Nephron (organoid): ENCODE data around the gene NUDC.

Experiments
- H3K27ac Mint-ChIP-seq, 3 experiments: 2 replicates each; pipeline ENCODE4 v1.8.0; 2020; ENCODE audit warnings: mixed read lengths in 3 of 3, mild to moderate bottlenecking in 2 of 3, moderate library complexity in 1 of 3
- H3K27me3 Mint-ChIP-seq: 2 replicates; pipeline ENCODE4 v1.8.0; 2021; ENCODE audit warnings: low read depth, mild to moderate bottlenecking, moderate library complexity, mixed read lengths
- H3K36me3 Mint-ChIP-seq: 2 replicates; pipeline ENCODE4 v1.8.0; 2020; ENCODE audit warnings: low read depth, mixed read lengths
- H3K4me1 Mint-ChIP-seq: 2 replicates; pipeline ENCODE4 v1.8.0; 2020; ENCODE audit warnings: mixed read lengths
- H3K4me3 Mint-ChIP-seq, 3 experiments: 2 replicates each; pipeline ENCODE4 v1.8.0; 2020; ENCODE audit warnings: mild to moderate bottlenecking in 3 of 3, mixed read lengths in 3 of 3, moderate library complexity in 2 of 3
- H3K9me3 Mint-ChIP-seq: 2 replicates; pipeline ENCODE4 v1.8.0; 2020; ENCODE audit warnings: mixed read lengths
- CTCF ChIP-seq, 3 experiments: fragments of 200-600 bp; sonication (generic); IDR thresholded peaks; one replicate each; pipeline ENCODE4 v1.5.0; 2021; ENCODE audit warnings: antibody characterized with exemption in 3 of 3; ENCODE audit not compliant: unreplicated experiment in 3 of 3

NUDC gene

GRCh38 chr1:26909951-26910342, 11.6 kb upstream of the NUDC start:
- no peaks in the 10 kb centered on the region for H3K36me3 Mint-ChIP-seq
- H3K27ac Mint-ChIP-seq: peak overlapping the region in 2 of 3 experiments; percentile 14 to 47
- no peaks in the 10 kb centered on the region for H3K9me3 Mint-ChIP-seq
- no peak for TF ChIP-seq CTCF (IDR thresholded peaks at IDR 0.05; ENCODE audit: unreplicated experiment in 3 of 3)
- H3K27me3 Mint-ChIP-seq: peaks cover 13% of the 10 kb centered on the region
- H3K4me3 Mint-ChIP-seq: no peak overlapping the region
- peaks cover 4% of the 10 kb centered on the region for H3K4me1 Mint-ChIP-seq

GRCh38 chr1:26910343-26911160, 11.0 kb upstream of the NUDC start:
- no peaks in the 10 kb centered on the region for H3K9me3 Mint-ChIP-seq
- peak overlapping the region in 2 of 3 experiments; percentile 14 to 47 for H3K27ac Mint-ChIP-seq
- no peak overlapping the region for H3K4me3 Mint-ChIP-seq
- H3K27me3 Mint-ChIP-seq: peaks cover 10% of the 10 kb centered on the region
- no peaks in the 10 kb centered on the region for H3K36me3 Mint-ChIP-seq
- TF ChIP-seq CTCF (IDR thresholded peaks at IDR 0.05; ENCODE audit: unreplicated experiment in 3 of 3): no peak
- peaks cover 4% of the 10 kb centered on the region for H3K4me1 Mint-ChIP-seq

- no peak for TF ChIP-seq CTCF (IDR thresholded peaks at IDR 0.05; ENCODE audit: unreplicated experiment in 3 of 3)
- Mint-ChIP-seq H3K27ac (no peak overlapping the region), H3K4me1 (peaks cover 4% of the 10 kb centered on the region), H3K4me3 (no peak overlapping the region), H3K27me3 (peaks cover 10% of the 10 kb centered on the region), H3K36me3 (no peaks in the 10 kb centered on the region), H3K9me3 (no peaks in the 10 kb centered on the region)
These were observed 10.0 kb upstream of the NUDC start for GRCh38 chr1:26911399-26912146.

GRCh38 chr1:26912147-26912490, 9.4 kb upstream of the NUDC start:
- Mint-ChIP-seq H3K27me3 (peaks cover 10% of the 10 kb centered on the region), H3K4me1 (peaks cover 4% of the 10 kb centered on the region), H3K4me3 (no peak overlapping the region), H3K27ac (no peak overlapping the region), H3K36me3 (no peaks in the 10 kb centered on the region), H3K9me3 (no peaks in the 10 kb centered on the region)
- no peak for TF ChIP-seq CTCF (IDR thresholded peaks at IDR 0.05; ENCODE audit: unreplicated experiment in 3 of 3)

GRCh38 chr1:26913389-26913753, 8.2 kb upstream of the NUDC start:
- H3K36me3 Mint-ChIP-seq: no peaks in the 10 kb centered on the region
- H3K4me3 Mint-ChIP-seq: no peak overlapping the region
- TF ChIP-seq CTCF (IDR thresholded peaks at IDR 0.05; ENCODE audit: unreplicated experiment in 3 of 3): no peak
- peak overlapping the region in 1 of 3 experiments; percentile 70 for H3K27ac Mint-ChIP-seq
- peaks cover 4% of the 10 kb centered on the region for H3K4me1 Mint-ChIP-seq
- no peaks in the 10 kb centered on the region for H3K9me3 Mint-ChIP-seq
- H3K27me3 Mint-ChIP-seq: peaks cover 10% of the 10 kb centered on the region
